ENCODE results near the gene RAPGEF5. TPM values are rescaled to one million over a fixed set of nuclear protein-coding genes. Genes with fewer than 3 reads are reported as not detected.

The RAPGEF5 gene
- total and polyA plus RNA-seq, 2 donors (not counting 3 experiments of a cell fraction or from before 2014, with no cell fraction given), result 10.0 to 43.2 TPM

DNA sequence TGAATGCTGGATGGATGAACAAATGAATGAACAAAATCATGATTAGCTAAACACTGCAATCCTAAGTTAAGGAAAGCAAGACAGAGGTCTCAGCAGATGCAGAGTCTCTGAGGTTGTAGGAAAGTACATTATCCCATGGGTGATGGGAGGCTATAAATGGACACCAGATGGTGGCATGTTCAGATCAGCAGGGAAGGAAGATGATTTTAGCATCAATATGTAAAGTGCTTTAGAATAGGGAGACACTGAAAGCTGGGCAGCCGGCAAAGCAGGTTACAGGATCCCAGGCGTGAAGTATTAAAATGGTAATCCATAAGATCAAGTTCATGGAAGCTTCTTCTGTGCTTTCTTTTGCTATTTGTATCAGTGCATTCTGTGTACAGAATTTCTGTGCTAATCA, 7.9 kb upstream of the RAPGEF5 start:
- H3K9me1 ChIP-seq (replicated peaks; ENCODE audit: control insufficient read depth, extremely low read depth, insufficient read depth, low read length), result no peaks in the 10 kb centered on the region
- no peaks in the 10 kb centered on the region for H3K27me3 ChIP-seq (ENCODE audit: control insufficient read depth in 2 of 2, insufficient read depth in 2 of 2, low read length in 2 of 2)
- intact Hi-C loops (cut with micrococcal nuclease), result no loop called here
- no peak overlapping the region for H3K27ac ChIP-seq (ENCODE audit: insufficient read depth, low read depth, low read length)
- H3K9me3 ChIP-seq (replicated peaks; ENCODE audit: control insufficient read depth, insufficient read depth, low read length), result no peaks in the 10 kb centered on the region
- TF ChIP-seq MYC (IDR thresholded peaks at IDR 0.05; ENCODE audit: low read depth, low read length) (no peak), POLR2A (IDR thresholded peaks at IDR 0.05; ENCODE audit: low read depth, low read length) (no peak), GATA2 (IDR thresholded peaks at IDR 0.05; ENCODE audit: insufficient read depth, insufficient read length, low read depth, low read length) (no peak), JUN (IDR thresholded peaks at IDR 0.05; ENCODE audit: borderline replicate concordance, insufficient read depth, insufficient read length, low read depth) (no peak), POLR2AphosphoS5 (IDR thresholded peaks at IDR 0.05; ENCODE audit: insufficient read depth, low read depth, low read length) (no peak), FOS (IDR thresholded peaks at IDR 0.05; ENCODE audit: borderline replicate concordance, insufficient read depth, low read length) (no peak), EZH2 (IDR thresholded peaks at IDR 0.05; ENCODE audit: borderline replicate concordance, low read depth, low read length, severe bottlenecking) (no peak)
- TF ChIP-seq, protein P1, sequence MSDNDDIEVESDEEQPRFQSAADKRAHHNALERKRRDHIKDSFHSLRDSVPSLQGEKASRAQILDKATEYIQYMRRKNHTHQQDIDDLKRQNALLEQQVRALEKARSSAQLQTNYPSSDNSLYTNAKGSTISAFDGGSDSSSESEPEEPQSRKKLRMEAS (IDR thresholded peaks at IDR 0.05; ENCODE audit: insufficient read depth, insufficient read length), result no peak
- TF ChIP-seq, protein P2, sequence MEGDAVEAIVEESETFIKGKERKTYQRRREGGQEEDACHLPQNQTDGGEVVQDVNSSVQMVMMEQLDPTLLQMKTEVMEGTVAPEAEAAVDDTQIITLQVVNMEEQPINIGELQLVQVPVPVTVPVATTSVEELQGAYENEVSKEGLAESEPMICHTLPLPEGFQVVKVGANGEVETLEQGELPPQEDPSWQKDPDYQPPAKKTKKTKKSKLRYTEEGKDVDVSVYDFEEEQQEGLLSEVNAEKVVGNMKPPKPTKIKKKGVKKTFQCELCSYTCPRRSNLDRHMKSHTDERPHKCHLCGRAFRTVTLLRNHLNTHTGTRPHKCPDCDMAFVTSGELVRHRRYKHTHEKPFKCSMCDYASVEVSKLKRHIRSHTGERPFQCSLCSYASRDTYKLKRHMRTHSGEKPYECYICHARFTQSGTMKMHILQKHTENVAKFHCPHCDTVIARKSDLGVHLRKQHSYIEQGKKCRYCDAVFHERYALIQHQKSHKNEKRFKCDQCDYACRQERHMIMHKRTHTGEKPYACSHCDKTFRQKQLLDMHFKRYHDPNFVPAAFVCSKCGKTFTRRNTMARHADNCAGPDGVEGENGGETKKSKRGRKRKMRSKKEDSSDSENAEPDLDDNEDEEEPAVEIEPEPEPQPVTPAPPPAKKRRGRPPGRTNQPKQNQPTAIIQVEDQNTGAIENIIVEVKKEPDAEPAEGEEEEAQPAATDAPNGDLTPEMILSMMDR (IDR thresholded peaks at IDR 0.05; ENCODE audit: extremely low read depth in 1 of 2, insufficient read depth in 1 of 2, low read depth in 1 of 2, low read length in 2 of 2), result no peak
- H3K4me2 ChIP-seq (ENCODE audit: insufficient read depth, low read length), result no peak overlapping the region
- dilution Hi-C loops (cut with MboI; ENCODE audit: extremely low pct_ligation_motif_present, low sequenced_read_pairs), result no loop called here
- H3K9ac ChIP-seq (replicated peaks; ENCODE audit: extremely low read depth, insufficient read depth, low read length), result no peak overlapping the region
- CTCF ChIA-PET, result interaction anchor here (0.8 to 2.3 kb wide), 6 partner anchors 9 to 255 kb away, joined by 3 to 8 read pairs (median 3); no protein-coding TSS in a partner anchor
- no TSS peak for BruUV-seq (replicated peaks)
- H4K20me1 ChIP-seq (replicated peaks; ENCODE audit: control insufficient read depth, extremely low read depth, insufficient read depth, low read length), result no peaks in the 10 kb centered on the region
- DNase-seq (ENCODE audit: low read depth, low spot score) (no peak), FAIRE-seq (no peak)
- no peak overlapping the region for H2AFZ ChIP-seq (ENCODE audit: low read depth, low read length)
- H3K36me3 ChIP-seq (ENCODE audit: control insufficient read depth in 2 of 2, extremely low read depth in 1 of 2, insufficient read depth in 2 of 2, low read length in 2 of 2), result no peaks in the 10 kb centered on the region
- no peaks in the 10 kb centered on the region for H3K79me2 ChIP-seq (ENCODE audit: control insufficient read depth, insufficient read depth, low read length)
- H3K4me3 ChIP-seq (replicated peaks in 1 of 3; ENCODE audit: insufficient read depth in 1 of 3, low read depth in 1 of 3, low read length in 3 of 3), result no peak overlapping the region
- POLR2A ChIA-PET, result no interaction called here
- no peaks in the 10 kb centered on the region for H3K4me1 ChIP-seq (ENCODE audit: control insufficient read depth, extremely low read depth, insufficient read depth, low read length)

All from endothelial cell of umbilical vein (primary cell).